GM21447 (cell line): Measurements from ENCODE around the gene SERGEF.
A peak's percentile ranks its signal among the peaks of the same experiment; 100 is the strongest.
"Not testable (repeated sequence)": the region's sequence is repeated elsewhere in the genome, so short reads cannot be mapped to it uniquely, and the experiment has no call there.

Source experiments
- ATAC-seq: cut with Tn5 transposase; IDR thresholded peaks from one replicate; pipeline ENCODE4 v1.9.1; 2021; ENCODE audit not compliant: unreplicated experiment

SERGEF gene

DNA sequence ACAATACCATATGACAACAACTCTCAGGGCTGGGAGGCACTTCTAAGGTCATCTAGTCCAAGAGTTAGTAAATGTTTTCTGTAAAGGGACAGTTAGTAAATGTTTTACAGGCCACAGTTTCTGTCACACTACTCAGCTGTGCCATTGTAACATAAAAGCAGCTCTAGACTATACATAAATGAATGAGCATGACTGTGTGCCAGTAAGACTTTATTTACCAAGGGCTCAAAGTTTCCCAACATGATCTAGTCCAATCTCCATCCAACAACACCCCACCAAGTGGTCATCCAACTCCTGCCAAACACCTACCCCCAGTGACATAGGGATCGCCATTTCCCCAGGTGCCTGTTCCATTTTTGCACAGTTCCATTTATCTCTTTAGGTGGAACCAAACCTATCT, 12.1 kb downstream of the SERGEF start:
- peak; percentile 90 for ATAC-seq

DNA sequence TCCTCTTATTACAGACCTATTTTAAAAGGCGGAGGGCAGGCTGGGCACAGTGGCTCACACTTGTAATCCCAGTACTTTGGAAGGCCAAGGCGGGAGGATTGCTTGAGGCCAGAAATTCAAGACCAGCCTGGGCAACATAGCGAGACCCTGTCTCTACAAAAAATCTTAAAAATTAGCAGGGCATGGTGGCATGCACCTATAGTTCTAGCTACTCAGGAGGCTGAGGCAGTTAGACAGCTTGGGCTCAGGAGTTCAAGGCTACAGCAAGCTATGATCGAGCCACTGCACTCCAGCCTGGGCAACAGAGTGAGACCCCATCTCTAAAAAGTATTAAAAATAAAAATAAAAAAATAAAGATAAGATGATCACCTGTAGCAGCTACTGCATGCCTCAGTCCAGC, 12.7 kb downstream of the SERGEF start:
- ATAC-seq: not testable (repeated sequence)

DNA sequence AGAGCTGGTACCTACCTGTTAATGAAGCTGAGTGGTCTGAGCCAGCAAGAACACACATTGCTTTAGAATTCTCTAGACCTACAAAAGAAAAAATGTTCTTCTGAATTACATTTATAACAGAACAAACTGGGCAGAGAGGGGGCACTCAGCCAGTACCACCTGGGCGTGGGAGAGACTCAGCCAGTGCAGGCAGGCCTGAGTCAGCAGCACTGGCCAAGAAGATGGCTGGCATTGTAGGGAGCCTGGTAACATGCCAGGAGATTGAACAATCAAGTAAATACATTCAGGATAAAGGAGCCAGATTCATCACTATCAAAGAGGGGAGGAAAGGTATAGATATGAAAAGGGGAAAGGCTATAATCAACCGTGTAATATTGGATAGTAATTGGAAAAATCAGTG, 19.9 kb downstream of the SERGEF start:
- no peak for ATAC-seq

DNA sequence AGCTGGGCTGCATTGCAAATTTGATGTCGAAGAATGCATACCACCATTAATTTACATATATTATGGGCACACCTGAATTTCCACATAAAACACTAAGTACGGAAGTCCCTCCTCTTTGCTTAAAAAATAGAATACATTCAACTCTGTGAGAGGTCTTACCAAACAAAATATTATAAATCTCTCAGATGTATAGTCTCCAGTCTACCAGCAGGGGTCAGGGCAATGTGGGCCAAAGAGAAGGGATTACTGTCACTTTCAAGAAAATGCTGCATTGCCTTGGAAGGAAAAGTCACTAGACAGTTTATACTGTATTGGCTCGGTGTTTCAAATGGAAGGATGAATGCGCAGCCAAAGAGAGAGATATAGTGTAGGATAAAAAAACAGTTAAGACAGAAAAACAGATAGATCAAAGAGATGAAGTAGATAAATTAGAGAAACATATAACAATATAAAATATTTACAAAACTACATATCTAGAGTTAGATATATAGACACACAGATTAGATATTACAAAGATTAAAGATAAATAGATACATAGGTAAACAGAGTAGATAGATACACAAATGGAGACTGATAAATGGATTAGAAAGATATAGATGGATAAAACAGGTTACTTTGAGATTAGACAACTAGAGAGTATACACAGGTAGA, 20.9 kb downstream of the SERGEF start:
- peak; percentile 92 for ATAC-seq

DNA sequence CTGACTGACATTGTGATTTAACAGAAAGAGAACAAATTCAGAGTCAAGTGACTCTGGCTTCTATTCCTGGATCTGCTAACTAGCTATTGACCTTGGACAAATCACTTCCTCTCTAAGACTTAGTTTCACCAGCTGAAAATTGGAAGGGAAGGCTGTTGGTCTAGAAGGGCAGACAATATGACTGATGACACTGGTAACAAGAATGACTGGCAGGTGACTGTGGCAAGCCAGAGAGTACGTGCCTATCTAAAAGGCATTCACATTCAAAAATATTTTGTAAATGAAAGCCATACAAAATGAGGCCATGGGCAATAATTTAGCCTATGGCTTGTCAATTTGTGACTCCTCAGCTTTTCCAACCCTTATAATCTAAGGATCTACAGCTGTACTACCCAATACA, 23.5 kb downstream of the SERGEF start:
- ATAC-seq: no peak

DNA sequence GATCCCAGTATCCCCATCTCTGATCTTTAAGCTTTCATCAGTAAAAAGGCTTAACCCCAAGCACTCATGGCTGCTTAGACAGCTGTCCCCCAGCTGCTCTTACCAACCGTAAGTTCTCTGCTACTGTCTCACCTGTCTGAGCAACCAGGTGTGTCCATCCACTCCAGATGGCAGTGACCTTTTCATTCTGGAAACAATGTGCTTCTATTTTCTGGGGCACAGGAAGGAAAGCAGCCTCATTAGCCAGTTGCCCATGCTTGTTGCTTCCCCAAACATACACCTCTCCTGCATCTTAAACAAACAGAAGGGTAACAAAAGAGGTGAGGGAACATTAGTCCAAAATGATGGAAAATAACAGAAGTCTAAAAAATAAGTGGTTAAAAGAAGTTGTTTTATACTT, 24.4 kb downstream of the SERGEF start:
- no peak for ATAC-seq

DNA sequence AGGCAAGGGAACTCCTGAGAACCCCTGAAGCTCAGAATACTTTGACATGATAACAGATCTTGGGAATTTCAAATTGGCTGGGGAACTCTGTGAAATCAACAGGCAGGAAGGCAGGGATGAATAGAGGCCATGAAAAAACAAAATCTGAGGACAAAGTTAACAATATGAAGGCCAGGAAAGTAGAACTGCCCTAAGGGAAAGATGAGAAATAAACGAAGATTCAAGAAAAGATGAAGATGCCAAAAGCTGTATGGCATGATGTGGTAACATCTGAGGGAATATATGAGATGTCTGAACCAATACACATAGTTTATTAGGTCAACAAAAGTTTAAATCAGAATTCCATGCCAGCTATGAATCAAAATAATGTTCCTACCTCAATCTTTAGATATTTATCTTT, 25.0 kb downstream of the SERGEF start:
- ATAC-seq: no peak

DNA sequence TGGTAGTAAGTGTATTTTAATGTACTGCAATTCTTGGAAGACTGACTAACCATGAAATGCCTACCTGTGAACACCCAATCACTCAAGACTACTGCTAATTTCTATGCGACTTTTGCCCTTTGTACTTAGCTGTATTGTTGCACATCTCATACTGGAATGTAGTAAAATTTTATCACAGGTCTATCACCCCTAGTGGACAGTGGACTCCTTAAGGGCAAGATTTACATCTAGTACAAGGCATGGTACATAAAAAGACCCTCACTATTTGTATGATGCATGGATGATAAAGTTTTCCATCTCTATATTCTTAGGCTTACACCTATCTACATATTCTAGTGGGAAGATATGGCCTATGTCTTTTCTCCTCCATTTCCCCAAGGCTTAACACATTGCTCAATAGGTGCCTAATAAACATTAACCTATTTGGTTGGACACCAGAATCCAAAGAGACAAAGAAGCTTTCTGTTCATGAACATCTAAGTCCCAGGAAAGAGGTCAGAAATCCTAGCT, 26.1 kb downstream of the SERGEF start:
- ATAC-seq: no peak

DNA sequence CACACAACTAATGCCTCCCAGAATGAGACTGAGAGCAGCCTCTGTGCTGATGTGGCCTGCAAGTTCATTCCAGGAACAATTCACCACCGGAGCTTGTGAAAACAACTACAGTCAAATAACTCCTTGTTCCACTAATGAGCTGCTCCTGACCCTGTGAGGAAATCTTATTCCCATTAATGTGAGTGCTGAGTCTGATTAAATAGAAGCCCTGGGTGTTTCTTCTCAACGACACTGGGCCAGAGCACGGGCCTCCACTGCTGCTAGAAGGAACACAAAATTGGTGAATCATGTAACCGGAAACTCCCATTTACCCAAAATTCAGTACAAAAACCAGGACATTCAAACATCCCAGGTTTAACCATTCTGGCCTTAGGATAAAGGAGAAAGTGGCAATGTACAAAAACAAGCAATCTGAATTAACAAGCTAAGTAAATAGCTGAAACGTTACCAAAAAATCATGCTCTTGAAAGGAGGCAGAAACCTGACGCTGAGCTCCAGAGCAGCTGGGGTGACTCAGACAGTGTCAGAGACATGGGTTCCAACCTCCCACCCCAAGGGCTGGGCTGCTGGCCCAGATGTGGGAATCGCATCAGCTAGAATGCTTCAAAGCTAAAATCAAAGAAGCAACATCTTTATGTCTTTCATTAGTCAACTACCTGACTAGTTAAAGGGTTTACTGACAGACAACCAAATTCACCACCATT, 26.7 kb downstream of the SERGEF start:
- no peak for ATAC-seq

DNA sequence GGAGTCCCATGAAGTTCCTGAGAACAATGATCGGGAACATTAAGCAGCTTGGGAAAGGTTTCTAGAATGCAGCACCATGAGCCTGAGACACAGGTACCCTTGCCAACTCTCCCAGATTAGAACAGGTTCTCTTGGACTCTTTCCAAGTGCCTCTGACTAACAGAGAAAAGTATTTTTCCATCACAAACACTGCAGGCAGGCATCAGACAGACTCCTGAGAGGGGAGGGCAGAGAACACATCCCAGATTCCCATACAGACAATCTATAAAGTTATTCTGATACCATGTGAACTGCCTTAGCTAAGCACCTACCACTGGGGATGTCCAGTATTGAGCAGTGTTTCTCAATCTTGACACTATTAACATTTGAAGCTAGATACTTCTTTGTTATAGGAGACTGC, 27.3 kb downstream of the SERGEF start:
- ATAC-seq: no peak

DNA sequence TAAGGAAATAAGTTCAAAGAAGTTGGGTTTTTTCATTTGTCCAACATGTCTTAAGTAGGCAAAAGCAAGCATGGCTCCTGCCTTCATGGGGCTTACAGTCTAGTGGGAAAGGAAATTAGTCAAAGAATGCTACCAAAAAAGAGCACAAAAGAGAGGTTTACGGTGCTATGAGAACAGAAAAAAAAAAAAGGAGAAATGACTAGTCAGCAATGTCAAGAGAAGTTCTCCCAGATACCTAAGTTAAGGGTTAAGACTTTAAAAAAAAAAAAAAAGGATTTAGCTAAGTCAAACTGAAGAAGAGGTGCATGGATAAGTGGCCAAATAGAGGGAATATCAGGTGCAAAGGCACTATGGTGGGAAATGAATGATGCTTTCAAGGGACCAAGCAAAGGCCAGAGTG, 29.3 kb downstream of the SERGEF start:
- no peak for ATAC-seq

DNA sequence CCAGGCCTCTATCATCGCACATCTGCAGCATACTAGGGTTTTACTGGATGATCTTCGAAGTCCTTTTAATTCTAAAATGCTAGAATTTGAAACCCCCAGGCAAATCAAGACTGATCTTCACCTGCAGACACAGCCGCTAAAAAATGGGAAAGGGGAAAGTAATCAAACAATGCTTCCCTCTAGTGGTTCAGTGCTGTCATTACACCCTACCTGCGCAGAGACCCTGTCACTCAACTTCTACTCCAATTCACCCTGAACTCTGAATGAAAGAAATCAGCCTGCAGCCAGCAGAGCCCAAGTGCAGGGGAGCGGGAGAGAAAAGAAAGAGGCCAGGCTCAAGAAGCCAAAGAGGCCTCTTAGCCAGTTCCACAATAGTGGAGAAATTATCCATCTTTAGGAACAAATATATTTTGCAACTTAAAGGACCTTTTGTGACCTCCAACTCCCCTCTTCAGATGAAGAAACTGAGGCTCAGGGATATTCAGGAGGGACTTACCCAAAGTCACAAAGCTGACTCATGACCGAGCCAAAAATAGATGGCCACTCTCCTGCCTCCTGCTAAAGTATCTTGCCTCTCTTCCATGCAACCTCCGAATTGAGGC, 33.0 kb downstream of the SERGEF start:
- no peak for ATAC-seq

DNA sequence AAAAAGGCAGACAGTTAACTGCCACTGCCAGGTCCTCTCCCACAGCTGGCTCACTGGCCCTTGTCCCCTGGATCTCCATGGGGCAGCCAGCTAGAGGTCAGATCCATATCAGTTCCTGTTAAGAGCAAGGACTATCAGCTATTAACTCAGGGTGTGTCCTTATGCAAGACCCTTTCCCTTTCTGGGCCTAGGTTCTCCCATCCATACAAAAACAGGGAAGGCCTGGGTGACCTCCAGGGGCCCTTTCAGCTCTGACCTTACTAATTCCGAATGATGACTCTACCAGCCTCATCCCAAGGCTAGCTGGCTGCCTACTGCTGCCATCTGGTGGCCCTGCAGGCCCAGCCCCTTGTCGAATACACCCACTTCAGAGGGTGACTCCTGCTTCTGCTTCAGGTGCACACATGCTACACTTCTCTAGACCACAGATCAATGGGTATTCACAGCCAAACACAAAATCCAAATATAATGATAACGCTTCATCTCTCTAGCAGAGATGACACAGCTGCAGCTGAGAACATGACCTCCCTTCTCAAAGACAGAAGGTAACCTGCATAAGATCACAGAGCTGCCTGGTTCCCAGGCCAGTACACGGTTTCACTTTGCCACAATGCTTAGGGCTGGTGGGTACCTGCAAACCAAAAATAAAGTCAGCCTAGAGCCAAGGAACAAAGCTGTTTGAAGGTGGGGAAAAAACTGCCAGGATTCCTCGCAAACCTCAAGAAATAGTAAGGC, 34.1 kb downstream of the SERGEF start:
- no peak for ATAC-seq

DNA sequence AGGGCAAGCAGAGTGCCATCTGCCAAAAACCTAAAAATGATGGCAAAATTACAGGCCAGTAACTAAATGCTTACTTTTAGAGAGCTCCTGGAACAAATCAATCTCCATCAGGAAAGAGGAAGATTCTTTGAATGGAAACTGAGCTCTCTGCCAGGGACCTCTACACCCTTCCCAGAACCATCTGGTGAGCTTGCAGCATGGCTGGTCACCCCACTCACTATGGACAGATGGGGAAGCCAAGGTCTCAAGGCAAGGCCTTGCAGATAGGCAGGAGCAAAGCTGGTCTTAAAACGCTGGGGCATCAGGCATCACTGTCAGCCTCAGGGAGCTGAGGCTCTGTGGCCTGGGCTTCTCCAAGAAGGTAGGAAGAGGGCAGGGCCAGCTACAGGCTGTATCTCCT, 36.2 kb downstream of the SERGEF start:
- ATAC-seq: no peak

DNA sequence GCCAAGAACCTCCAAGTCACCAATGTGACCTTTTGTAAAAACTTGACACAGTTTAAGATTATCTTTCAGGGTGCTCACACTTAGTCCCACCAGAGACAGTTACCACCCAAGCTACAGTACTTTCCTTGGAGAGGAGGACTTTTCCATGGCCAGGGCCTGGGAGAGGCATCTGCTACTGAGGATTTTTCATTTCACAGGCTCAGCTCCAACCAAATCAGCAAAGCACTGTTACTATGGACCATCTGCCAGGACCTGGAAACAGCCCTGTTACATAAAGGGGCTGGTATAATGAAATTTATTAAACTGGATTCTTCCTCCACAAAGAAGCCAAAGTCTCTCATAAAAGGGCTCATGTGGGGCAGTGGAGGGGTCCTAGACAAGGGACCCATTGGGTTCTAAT, 38.6 kb downstream of the SERGEF start:
- ATAC-seq: no peak

DNA sequence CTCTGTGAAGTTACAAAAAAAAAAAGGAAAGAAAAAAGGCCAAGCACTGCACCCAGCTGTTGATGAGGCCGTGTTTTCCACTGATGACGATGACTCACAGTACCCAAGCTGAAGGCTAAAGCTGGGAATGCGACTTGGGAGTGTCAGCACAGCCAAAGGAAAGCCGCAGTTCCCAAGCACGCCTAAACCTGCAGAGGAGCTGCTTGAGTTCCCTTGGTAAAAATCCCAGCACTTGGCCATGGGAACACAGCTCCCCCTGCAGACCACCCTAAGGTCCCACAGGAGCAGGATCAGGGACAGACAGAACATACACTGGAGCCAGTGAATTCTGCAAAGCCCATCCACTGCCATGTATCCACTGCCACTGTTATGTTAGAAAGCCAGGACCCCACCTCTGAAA, 39.9 kb downstream of the SERGEF start:
- ATAC-seq: no peak

DNA sequence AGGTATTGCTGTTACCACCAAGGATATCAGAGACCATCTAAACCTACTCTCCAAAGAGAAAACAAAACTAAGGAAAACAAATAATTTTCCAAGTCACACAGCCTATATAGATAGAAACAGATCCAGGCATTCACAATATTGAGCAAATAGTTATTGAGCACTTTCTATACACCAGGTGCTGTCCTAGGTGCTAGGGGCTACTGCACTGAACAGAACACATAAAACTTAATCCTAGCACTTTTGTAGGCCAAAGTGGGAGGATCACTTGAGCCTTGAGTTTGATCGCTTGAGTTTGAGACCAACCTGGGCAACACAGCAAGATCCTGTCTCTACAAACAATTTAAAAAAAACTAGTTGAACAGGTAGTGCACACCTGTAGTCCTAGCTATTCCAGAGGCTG, 44.6 kb downstream of the SERGEF start:
- ATAC-seq: no peak

DNA sequence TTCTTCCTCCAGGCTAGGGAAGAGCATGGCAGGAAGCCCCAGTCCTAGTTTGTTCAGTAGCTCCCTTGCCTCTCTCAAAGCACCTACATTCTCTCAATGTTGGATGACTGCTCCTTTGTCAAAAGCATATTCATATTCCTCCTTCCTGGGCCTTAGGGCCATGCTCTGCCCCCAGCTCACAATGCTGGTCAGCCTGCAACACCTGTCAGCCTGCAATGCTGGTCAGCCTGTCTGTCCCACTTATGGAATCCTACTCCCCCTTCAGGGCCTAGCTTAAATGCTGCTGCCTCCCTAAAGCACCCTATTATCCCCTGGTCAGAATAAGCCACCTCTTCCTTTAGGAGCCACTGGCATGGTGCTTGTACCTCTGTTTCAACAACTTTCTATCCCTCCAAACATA, 45.2 kb downstream of the SERGEF start:
- no peak for ATAC-seq

DNA sequence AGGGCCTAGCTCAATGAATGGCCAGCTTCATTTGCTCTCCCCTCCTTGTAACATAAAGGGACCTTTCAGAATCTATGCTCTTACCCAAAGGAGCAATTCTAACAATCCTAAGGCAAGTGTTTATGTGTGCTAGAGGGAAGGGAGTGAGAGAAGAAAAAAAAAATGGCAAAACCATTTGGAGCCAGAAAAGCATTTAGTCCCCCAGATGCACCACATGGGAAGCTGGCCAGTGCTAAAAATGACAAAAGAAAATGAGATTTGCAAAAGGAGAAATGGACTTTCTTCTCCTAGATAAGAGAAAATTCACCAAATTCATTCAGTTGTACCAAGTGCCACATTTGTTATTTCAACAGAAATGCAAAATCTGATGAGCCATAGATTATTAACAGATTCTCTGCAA, 52.8 kb downstream of the SERGEF start:
- no peak for ATAC-seq

DNA sequence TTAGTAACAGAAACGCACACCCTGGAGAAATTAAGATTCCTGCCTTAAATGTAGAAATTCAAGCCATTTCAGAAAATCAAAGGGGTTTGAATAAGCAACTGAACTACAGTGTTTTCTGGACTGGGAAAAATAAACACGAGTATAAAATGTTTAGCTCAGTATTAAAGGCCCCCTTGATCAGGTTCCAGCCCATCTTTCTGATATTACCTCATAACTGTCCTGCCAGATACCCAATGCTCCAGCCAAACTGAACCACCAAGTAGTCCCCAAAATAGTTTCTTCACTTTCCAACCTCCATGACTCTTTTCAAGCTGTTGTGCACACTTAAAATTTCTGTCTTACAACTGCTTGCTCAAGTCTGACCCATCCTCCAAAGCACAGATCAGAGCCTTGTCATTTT, 54.4 kb downstream of the SERGEF start:
- no peak for ATAC-seq

DNA sequence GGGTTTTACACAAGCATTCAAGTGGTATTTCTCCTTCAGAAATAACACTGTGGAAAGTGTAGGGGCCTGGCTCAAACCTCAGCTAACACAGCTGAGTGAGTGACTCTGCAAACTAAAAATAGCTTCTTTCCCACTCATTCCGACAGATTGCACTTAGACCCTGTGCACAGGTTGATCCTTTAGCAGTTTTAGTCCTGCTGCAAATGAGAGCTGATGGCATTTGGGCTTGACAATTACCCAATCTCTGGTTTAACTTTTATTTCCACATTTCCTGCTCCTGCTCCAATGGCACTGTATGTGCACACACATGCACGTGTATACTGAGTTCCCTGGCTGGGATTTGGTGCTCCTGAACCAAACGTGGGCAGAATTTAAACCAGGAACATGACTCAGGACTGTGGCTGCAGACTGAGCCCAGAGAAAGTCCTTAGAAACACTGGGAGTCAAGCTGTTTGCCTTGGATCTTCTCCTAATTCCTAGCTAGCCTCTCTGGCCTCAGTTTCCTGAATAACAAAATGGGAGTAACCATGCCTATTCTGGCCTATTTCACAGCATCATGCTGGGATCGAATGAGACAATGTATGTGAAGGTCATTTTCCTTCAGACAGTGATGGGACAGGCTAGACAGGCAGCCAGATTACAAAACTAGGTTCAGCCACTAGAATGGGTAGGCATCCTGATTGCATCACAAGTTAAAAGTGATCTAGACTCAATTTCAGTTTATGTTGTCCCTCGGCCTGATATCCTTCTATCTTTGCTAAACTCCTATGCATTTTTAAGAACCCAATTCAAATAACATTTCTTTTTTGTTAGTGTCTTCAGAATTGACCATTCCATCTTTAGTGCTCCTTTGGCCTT, 58.2 kb downstream of the SERGEF start:
- no peak for ATAC-seq
